Stimulated activated CD8-positive, alpha-beta memory T cell treated with anti-CD3 and anti-CD28 coated beads, Interleukin-12 subunit alpha, Interleukin-12 subunit beta, amount 100 ng/mL, for 24 hours (primary cell): Measurements from ENCODE around the gene GABRR2.
"Not testable (repeated sequence)": the region's sequence is repeated elsewhere in the genome, so short reads cannot be mapped to it uniquely, and the experiment has no call there.

Source experiments
- DNase-seq: peaks from one replicate; pipeline ENCODE4 v3.0.0-alpha.2; 2020; ENCODE audit errors: extremely low read depth

GABRR2 gene

DNA sequence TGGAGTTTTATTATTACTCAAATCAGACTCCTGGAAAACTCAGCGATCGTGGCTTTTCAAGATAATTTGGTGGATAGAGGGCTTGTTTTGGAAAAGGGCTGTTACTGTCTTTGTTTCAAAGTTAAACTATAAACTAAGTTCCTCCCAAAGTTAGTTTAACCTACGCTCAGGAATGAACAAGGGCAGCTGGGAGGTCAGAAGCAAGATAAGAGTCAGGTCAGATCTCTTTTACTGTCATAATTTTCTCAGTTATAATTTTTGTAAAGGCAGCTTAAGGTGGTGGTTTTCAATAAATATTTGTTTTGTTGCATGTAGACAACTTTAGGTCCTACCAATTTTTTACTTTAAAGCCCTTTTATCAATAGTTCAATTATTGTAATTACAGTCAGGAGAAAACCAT, 9.2 kb upstream of the GABRR2 start:
- no peak for DNase-seq

DNA sequence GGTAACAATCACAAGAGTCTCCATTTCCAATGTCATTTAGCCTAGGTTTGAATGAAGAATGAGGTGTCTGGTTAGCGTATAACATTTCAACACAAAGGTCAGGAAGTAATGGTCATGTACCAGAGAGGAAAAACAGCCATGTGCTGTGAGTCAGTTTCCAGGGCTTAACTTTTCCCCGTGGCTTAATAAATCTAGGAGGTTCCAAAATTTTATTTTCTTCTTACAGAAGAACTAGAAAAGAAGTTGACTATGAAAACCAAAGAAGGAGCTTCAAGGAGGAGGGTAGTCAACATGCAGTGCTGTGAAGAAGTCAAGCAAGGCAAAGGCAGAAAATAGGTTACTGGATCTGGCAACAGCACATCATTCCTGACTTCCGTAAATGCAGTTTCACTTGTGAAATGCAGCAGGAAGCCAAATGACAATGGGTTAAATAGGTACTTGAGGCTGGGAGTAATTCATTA, 8.4 kb upstream of the GABRR2 start:
- no peak for DNase-seq

- DNase-seq: no peak
These were observed 6.3 kb upstream of the GABRR2 start for GRCh38 chr6:89321131-89321970.

DNA sequence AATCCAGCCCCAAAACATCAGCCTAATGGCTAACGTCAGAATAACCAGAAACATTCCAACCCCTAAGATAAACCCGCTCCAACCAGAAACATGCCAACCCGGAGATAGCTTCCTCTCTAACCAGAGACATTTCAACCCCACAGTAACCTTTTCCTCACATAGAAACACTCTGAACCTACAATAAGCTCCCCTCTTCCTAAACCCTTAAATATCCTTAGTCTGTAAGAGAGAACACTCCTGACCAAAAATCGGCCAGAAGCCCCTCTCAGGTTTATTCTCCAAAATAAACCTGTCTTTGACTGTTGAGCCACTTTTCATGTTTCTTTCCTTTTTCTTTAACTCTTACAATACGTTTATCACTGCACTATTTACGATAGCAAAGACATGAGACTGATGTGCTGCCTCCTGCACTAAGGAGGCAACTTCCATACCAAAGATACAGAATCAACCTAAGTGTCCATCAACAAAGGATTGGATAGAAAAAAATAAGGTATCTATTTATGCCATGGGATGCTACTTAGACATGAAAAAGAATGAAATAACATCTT, 5.0 kb upstream of the GABRR2 start:
- DNase-seq: no peak

DNA sequence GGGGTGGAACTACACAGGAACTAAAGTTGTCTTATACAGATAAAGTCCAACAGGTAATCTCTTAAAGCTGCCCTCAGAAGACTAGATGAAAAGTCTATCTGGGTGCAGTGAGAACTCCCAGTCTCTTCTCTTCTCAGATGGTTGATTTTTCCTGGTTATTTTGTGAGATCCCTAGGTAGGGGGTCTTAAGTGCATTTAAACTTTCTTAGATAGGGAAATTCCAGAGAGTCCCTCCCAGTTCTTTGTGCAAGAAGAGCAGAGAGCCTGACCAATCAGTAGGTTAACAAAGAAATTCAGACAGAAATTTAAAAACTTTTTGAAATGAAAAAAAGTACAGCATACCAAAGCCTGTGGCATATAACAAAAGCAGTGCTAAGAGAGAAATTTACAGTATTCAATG, 2.0 kb upstream of the GABRR2 start:
- DNase-seq: no peak

GRCh38 chr6:89314692-89315091, 407 bp downstream of the GABRR2 start:
- no peak for DNase-seq

DNA sequence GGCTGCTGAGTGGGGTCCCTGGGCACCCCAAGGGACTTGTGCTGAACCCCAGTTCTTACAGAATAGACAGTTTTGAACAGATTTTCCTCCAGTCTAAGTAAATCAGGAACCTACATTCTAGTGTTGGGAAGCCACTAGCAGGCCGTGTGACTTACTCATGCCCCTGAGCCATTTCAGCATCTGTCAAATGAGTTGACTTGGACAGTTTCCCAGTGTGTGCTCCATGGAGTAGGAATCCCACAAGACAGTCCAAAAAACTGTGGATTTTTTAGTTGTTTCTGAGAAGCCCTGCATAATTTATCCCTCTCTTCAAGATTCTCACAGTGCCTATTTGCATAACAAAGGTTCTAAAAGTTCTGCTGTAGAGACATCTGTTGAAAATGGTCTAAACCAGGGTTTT, 2.1 kb downstream of the GABRR2 start:
- no peak for DNase-seq

DNA sequence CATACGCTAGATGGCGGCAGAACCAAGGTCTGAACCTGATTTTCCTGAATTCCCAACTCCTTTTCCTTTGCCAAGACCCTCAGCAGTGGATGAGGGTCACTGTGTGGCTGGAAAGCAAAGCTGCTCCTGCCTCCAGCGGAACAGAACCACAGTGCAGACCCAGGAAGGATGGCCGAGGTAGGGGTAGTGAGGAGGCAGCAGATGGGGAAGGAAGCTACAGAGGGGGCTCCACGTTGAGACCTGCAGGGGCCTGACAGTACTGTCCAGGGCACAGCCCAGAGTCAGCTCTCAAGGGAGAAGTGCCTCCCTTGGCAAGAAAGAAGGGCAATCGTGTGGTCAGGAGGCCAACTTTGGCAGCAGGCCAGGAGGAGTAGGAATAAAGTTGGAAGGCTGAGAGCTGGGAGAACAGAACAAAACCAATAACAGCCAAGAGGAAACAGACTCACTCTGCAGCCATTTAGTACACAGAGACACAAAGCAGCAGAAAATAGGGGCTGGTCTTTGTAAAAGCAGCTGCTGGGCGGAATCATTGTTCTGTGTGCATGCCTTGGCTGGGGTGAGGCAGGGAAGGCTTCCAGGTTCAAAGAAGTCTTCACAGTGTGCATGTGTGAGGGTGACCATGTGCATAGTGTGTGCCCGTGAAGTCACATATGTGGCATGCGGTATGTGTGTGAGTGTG, 3.1 kb downstream of the GABRR2 start:
- no peak for DNase-seq

GRCh38 chr6:89311530-89311852, 3.6 kb downstream of the GABRR2 start:
- DNase-seq: no peak

GRCh38 chr6:89310929-89311328, 4.2 kb downstream of the GABRR2 start:
- DNase-seq: no peak

GRCh38 chr6:89308525-89309395, 6.3 kb downstream of the GABRR2 start:
- no peak for DNase-seq

- not testable (repeated sequence) for DNase-seq
These were observed 10.6 kb downstream of the GABRR2 start for GRCh38 chr6:89304517-89304916.

GRCh38 chr6:89302936-89303335, 12.2 kb downstream of the GABRR2 start:
- no peak for DNase-seq

DNA sequence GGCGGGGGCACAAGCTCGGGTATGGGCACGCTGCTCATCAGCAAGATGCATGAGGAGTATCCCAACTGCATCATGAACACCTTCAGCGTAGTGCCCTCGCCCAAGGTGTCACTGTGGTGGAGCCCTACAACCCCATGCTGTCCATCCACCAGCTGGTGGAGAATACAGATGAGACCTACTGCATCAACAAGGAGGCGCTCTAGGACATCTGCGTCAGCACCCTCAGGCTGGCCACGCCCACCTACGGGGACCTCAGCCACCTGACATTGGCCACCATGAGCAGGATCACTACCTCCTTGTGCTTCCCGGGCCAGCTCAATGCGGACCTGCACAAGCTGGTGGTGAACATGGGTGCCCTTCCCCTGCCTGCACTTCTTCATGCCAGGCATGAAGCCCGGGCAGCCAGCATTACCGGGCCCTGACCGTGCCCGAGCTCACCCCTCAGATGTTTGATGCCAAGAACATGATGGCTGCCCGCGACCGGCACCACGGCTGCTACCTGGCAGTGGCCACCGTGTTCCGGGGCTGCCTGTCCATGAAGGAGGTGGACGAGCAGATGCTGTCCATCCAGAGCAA, 12.8 kb downstream of the GABRR2 start:
- no peak for DNase-seq

DNA sequence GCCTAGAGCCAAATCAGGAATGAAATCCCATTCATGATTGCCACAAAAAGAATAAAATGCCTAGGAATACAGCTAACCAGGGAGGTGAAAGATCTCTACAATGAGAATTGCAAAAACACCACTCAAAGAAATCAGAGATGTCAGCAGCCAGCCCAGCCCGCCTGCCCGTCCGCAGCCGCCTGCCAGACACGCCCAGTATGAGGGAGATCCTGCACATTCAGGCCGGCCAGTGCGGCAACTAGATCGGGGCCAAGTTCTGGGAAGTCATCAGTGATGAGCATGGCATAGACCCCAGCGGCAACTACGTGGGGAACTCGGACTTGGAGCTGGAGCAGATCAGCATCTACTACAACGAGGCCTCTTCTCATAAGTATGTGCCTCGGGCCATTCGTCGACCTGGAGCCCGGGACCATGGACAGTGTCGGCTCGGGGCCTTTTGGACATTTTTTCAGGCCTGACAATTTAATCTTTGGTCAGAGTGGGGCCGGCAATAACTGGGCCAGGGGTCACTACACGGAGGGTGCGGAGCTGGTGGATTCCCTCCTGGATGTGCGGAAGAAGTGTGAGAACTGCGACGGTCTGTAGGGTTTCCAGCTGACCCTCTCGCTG, 13.4 kb downstream of the GABRR2 start:
- DNase-seq: no peak

- no peak for DNase-seq
These were observed 15.6 kb downstream of the GABRR2 start for GRCh38 chr6:89299466-89299850.

DNA sequence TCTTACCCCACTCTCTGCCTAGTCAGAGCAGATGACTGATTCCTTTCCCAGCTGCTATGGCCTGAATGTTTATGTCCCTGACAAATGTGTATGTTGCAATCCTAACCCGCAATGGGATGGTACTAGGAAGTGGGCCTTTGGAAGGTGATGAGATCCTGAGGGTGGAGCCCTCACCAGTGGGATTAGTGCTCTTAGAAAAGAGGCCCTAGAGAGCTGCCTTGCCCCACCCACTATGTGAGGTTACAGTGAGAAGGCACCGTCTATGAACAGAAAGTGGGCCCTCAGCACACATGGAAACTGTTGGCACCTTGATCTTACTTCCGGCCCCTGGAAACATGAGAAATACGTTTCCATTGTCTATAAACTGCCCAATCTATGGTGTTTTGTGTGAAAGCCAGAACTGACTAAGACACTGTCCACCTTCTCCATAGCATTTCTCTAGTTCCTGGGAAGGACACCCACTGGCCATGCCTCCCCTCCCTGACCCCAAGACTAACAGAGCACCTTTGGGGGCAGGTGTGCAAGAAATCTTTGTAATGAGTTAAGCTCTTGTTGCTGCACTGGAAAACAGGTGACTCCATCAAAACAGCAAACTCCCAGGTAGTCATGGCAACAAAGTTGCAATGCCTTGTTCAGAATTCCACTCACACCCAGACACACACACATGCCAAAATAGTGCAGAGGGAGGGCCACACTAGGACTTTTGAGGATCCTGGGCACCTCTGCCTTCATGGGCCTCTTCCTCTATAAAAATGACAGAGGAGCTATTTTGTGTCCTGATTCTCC, 16.2 kb downstream of the GABRR2 start:
- DNase-seq: no peak

GRCh38 chr6:89297695-89298351, 17.3 kb downstream of the GABRR2 start:
- DNase-seq: no peak

GRCh38 chr6:89295981-89296380, 19.1 kb downstream of the GABRR2 start:
- DNase-seq: no peak

- DNase-seq: not testable (repeated sequence)
These were observed 20.0 kb downstream of the GABRR2 start for GRCh38 chr6:89295116-89295515.
